Measurements from ENCODE around the gene TMEM179B. TPM values are rescaled to one million over a fixed set of nuclear protein-coding genes. Genes with fewer than 3 reads are reported as not detected.

TMEM179B gene
- total RNA-seq, 1 donor from 2014 or later = 51.3 TPM

GRCh38 chr11:62811659-62812058 lies 24.5 kb downstream of the TMEM179B start:
- FAIRE-seq (no peak), DNase-seq (ENCODE audit: low read depth) (no peak)
- no peak overlapping the region for H3K9ac ChIP-seq (ENCODE audit: low read length)
- no peaks in the 10 kb centered on the region for H3K27me3 ChIP-seq (ENCODE audit: insufficient read depth, low read length)
- H3K79me2 ChIP-seq (ENCODE audit: insufficient read depth, low read length) = no peaks in the 10 kb centered on the region
- H3K9me3 ChIP-seq (ENCODE audit: insufficient read depth, low read depth, low read length) = no peaks in the 10 kb centered on the region
- peaks cover 3% of the 10 kb centered on the region for H3K4me1 ChIP-seq (ENCODE audit: insufficient read depth, low read length)
- no peak overlapping the region for H2AFZ ChIP-seq (ENCODE audit: low read depth, low read length)
- TF ChIP-seq CTCF (IDR thresholded peaks at IDR 0.05; ENCODE audit: insufficient read depth, low read depth, low read length) (no peak), EZH2 (IDR thresholded peaks at IDR 0.05; ENCODE audit: insufficient read depth, low read length) (no peak)
- peaks cover 11% of the 10 kb centered on the region for H3K36me3 Mint-ChIP-seq (ENCODE audit: low read depth, unreplicated experiment)
- no peak overlapping the region for H3K27ac Mint-ChIP-seq (ENCODE audit: unreplicated experiment)
- no peak overlapping the region for H3K4me3 ChIP-seq (ENCODE audit: insufficient read depth, low read depth, low read length)
- H3K27ac ChIP-seq (ENCODE audit: low read depth, low read length) = no peak overlapping the region
- no peaks in the 10 kb centered on the region for H3K27me3 Mint-ChIP-seq (ENCODE audit: low read depth, unreplicated experiment)
- no peaks in the 10 kb centered on the region for H3K9me3 Mint-ChIP-seq (ENCODE audit: unreplicated experiment)
- peaks cover 5% of the 10 kb centered on the region for H3K36me3 ChIP-seq (ENCODE audit: insufficient read depth, low read length)
- H4K20me1 ChIP-seq (ENCODE audit: insufficient read depth, low read length) = no peaks in the 10 kb centered on the region
- peaks cover 7% of the 10 kb centered on the region for H3K4me1 Mint-ChIP-seq (ENCODE audit: low read depth, unreplicated experiment)
- H3K4me3 Mint-ChIP-seq (ENCODE audit: unreplicated experiment) = no peak overlapping the region
- no peak overlapping the region for H3K4me2 ChIP-seq (ENCODE audit: low read length)

- peaks cover 21% of the 10 kb centered on the region for H3K36me3 Mint-ChIP-seq (ENCODE audit: low read depth, unreplicated experiment)
- H3K27ac Mint-ChIP-seq (ENCODE audit: unreplicated experiment) = no peak overlapping the region
- no peak overlapping the region for H3K4me3 Mint-ChIP-seq (ENCODE audit: unreplicated experiment)
- no peaks in the 10 kb centered on the region for H3K4me1 Mint-ChIP-seq (ENCODE audit: low read depth, unreplicated experiment)
- Histone ChIP-seq H3K4me1 (ENCODE audit: insufficient read depth, low read length) (no peaks in the 10 kb centered on the region), H3K79me2 (ENCODE audit: insufficient read depth, low read length) (no peaks in the 10 kb centered on the region), H3K9ac (ENCODE audit: low read length) (no peak overlapping the region), H3K4me3 (ENCODE audit: insufficient read depth, low read depth, low read length) (no peak overlapping the region), H2AFZ (ENCODE audit: low read depth, low read length) (no peak overlapping the region), H4K20me1 (ENCODE audit: insufficient read depth, low read length) (no peaks in the 10 kb centered on the region), H3K36me3 (ENCODE audit: insufficient read depth, low read length) (peaks cover 18% of the 10 kb centered on the region), H3K27me3 (ENCODE audit: insufficient read depth, low read length) (no peaks in the 10 kb centered on the region), H3K9me3 (ENCODE audit: insufficient read depth, low read depth, low read length) (no peaks in the 10 kb centered on the region), H3K27ac (ENCODE audit: low read depth, low read length) (no peak overlapping the region), H3K4me2 (ENCODE audit: low read length) (no peak overlapping the region)
- no peak for TF ChIP-seq EZH2 (IDR thresholded peaks at IDR 0.05; ENCODE audit: insufficient read depth, low read length)
- TF ChIP-seq CTCF (IDR thresholded peaks at IDR 0.05; ENCODE audit: insufficient read depth, low read depth, low read length) = no peak
- DNase-seq (ENCODE audit: low read depth) (no peak), FAIRE-seq (no peak)
- H3K27me3 Mint-ChIP-seq (ENCODE audit: low read depth, unreplicated experiment) = no peaks in the 10 kb centered on the region
- H3K9me3 Mint-ChIP-seq (ENCODE audit: unreplicated experiment) = no peaks in the 10 kb centered on the region
Measured at GRCh38 chr11:62816557-62816956, 29.4 kb downstream of the TMEM179B start.

GRCh38 chr11:62817129-62817528 lies 29.9 kb downstream of the TMEM179B start:
- Histone ChIP-seq H3K27me3 (ENCODE audit: insufficient read depth, low read length) (no peaks in the 10 kb centered on the region), H3K27ac (ENCODE audit: low read depth, low read length) (no peak overlapping the region), H3K9ac (ENCODE audit: low read length) (no peak overlapping the region), H2AFZ (ENCODE audit: low read depth, low read length) (no peak overlapping the region), H3K4me1 (ENCODE audit: insufficient read depth, low read length) (no peaks in the 10 kb centered on the region), H3K4me2 (ENCODE audit: low read length) (no peak overlapping the region), H3K36me3 (ENCODE audit: insufficient read depth, low read length) (peaks cover 19% of the 10 kb centered on the region), H3K79me2 (ENCODE audit: insufficient read depth, low read length) (no peaks in the 10 kb centered on the region), H3K4me3 (ENCODE audit: insufficient read depth, low read depth, low read length) (no peak overlapping the region), H4K20me1 (ENCODE audit: insufficient read depth, low read length) (no peaks in the 10 kb centered on the region), H3K9me3 (ENCODE audit: insufficient read depth, low read depth, low read length) (no peaks in the 10 kb centered on the region)
- no peaks in the 10 kb centered on the region for H3K9me3 Mint-ChIP-seq (ENCODE audit: unreplicated experiment)
- H3K4me3 Mint-ChIP-seq (ENCODE audit: unreplicated experiment) = peak overlapping the region; percentile 40
- H3K4me1 Mint-ChIP-seq (ENCODE audit: low read depth, unreplicated experiment) = no peaks in the 10 kb centered on the region
- DNase-seq (ENCODE audit: low read depth) (no peak), FAIRE-seq (no peak)
- peaks cover 21% of the 10 kb centered on the region for H3K36me3 Mint-ChIP-seq (ENCODE audit: low read depth, unreplicated experiment)
- TF ChIP-seq EZH2 (IDR thresholded peaks at IDR 0.05; ENCODE audit: insufficient read depth, low read length) (no peak), CTCF (IDR thresholded peaks at IDR 0.05; ENCODE audit: insufficient read depth, low read depth, low read length) (no peak)
- H3K27ac Mint-ChIP-seq (ENCODE audit: unreplicated experiment) = no peak overlapping the region
- H3K27me3 Mint-ChIP-seq (ENCODE audit: low read depth, unreplicated experiment) = no peaks in the 10 kb centered on the region
